GM15510 (cell line): ENCODE data around the gene FAHD1.

ENCODE experiments used
- POLR2A ChIP-seq: IDR thresholded peaks from 3 replicates; pipeline ENCODE4 v1.6.1; 2011; ENCODE audit warnings: borderline replicate concordance; ENCODE audit not compliant: insufficient read length; ENCODE audit errors: extremely low read depth

FAHD1 gene

GRCh38 chr16:1820096-1820945 lies 6.7 kb upstream of the FAHD1 start:
- no peak for TF ChIP-seq POLR2A

GRCh38 chr16:1820946-1821290 lies 6.1 kb upstream of the FAHD1 start:
- no peak for TF ChIP-seq POLR2A

- TF ChIP-seq POLR2A, result no peak
These were observed 5.0 kb upstream of the FAHD1 start for GRCh38 chr16:1821861-1822611.

- no peak for TF ChIP-seq POLR2A
These were observed 4.2 kb upstream of the FAHD1 start for GRCh38 chr16:1822801-1823200.

- no peak for TF ChIP-seq POLR2A
These were observed 3.2 kb upstream of the FAHD1 start for GRCh38 chr16:1823821-1824220.

GRCh38 chr16:1825381-1825863 lies 1.6 kb upstream of the FAHD1 start:
- TF ChIP-seq POLR2A, result no peak

- TF ChIP-seq POLR2A, result no peak
These were observed 929 bp upstream of the FAHD1 start for GRCh38 chr16:1825864-1826690.

GRCh38 chr16:1828645-1829410 lies 1.8 kb downstream of the FAHD1 start:
- no peak for TF ChIP-seq POLR2A

- TF ChIP-seq POLR2A, result no peak
These were observed 3.2 kb downstream of the FAHD1 start for GRCh38 chr16:1830213-1830612.

- TF ChIP-seq POLR2A, result no peak
These were observed 4.4 kb downstream of the FAHD1 start for GRCh38 chr16:1831186-1832075.

- no peak for TF ChIP-seq POLR2A
These were observed 5.9 kb downstream of the FAHD1 start for GRCh38 chr16:1832838-1833454.

- TF ChIP-seq POLR2A, result no peak
These were observed 7.1 kb downstream of the FAHD1 start for GRCh38 chr16:1834096-1834495.

GRCh38 chr16:1839554-1839953 lies 12.5 kb downstream of the FAHD1 start:
- TF ChIP-seq POLR2A, result no peak
